GM12878 (cell line): Measurements from ENCODE around the gene KRTAP10-8.

ENCODE experiments used
- EP300 ChIP-seq, 2 experiments: fragments of 150-350 bp in 1 of 2; IDR thresholded peaks; 2 replicates each; pipeline ENCODE4 v1.6.1; 2011 to 2012; ENCODE audit warnings: low read depth in 2 of 2, low read length in 2 of 2, borderline replicate concordance in 1 of 2, improper control_type of control experiment in 1 of 2, inconsistent platforms in 1 of 2; ENCODE audit not compliant: control insufficient read depth in 1 of 2
- EZH2 ChIP-seq: IDR thresholded peaks from 2 replicates; pipeline ENCODE4 v1.6.1; 2012; ENCODE audit warnings: low read depth, mild to moderate bottlenecking, control low read depth, inconsistent platforms, low read length, borderline replicate concordance; ENCODE audit not compliant: control insufficient read depth
- HDGF ChIP-seq: fragments of 450-650 bp; IDR thresholded peaks from 2 replicates; pipeline ENCODE4 v1.6.1; 2016; ENCODE audit warnings: antibody characterized with exemption
- NRF1 ChIP-seq: conservative IDR thresholded peaks from 2 replicates; pipeline ENCODE4 v1.6.1; 2011; ENCODE audit warnings: mild to moderate bottlenecking, low read depth, low read length, improper control_type of control experiment
- POLR2A ChIP-seq: IDR thresholded peaks from 2 replicates; pipeline ENCODE4 v1.6.1; 2011; ENCODE audit warnings: low read depth, mild to moderate bottlenecking, low read length
- SMC3 ChIP-seq: IDR thresholded peaks from 2 replicates; pipeline ENCODE4 v1.6.1; 2011; ENCODE audit warnings: low read length, improper control_type of control experiment, borderline replicate concordance
- SUZ12 ChIP-seq: fragments of 200-600 bp; sonication (generic); IDR thresholded peaks from one replicate; pipeline ENCODE4 v1.6.1; 2018; ENCODE audit warnings: antibody characterized with exemption, mild to moderate bottlenecking; ENCODE audit not compliant: unreplicated experiment
- TAF1 ChIP-seq: IDR thresholded peaks from 2 replicates; pipeline ENCODE4 v1.6.1; 2011; ENCODE audit warnings: mild to moderate bottlenecking, low read depth, low read length, borderline replicate concordance
- TCF7 ChIP-seq: IDR thresholded peaks from 2 replicates; pipeline ENCODE4 v1.6.1; 2014; ENCODE audit warnings: antibody characterized with exemption, borderline replicate concordance
- ZSCAN29 ChIP-seq: fragments of 450-650 bp; IDR thresholded peaks from 2 replicates; pipeline ENCODE4 v1.6.1; 2017; ENCODE audit warnings: mild to moderate bottlenecking, moderate library complexity
- ZZZ3 ChIP-seq: IDR thresholded peaks from 2 replicates; pipeline ENCODE4 v1.6.1; 2011; ENCODE audit warnings: low read depth; ENCODE audit not compliant: control insufficient read depth, insufficient read length
- TF ChIP-seq, protein P1 (sequence below): IDR thresholded peaks from 2 replicates; pipeline ENCODE4 v1.6.1; 2011; ENCODE audit warnings: low read depth, mild to moderate bottlenecking, low read length, moderate library complexity, borderline replicate concordance; ENCODE audit errors: extremely low read depth
- TF ChIP-seq, protein P2 (sequence below), 3 experiments: IDR thresholded peaks in 2 of 3; conservative IDR thresholded peaks in 1 of 3; 2 replicates each; pipeline ENCODE4 v1.5.1; 2011; ENCODE audit warnings: low read depth in 3 of 3, low read length in 3 of 3, mild to moderate bottlenecking in 3 of 3, control low read depth in 2 of 3, moderate library complexity in 2 of 3, inconsistent platforms in 1 of 3, mixed read lengths in 1 of 3; ENCODE audit not compliant: control insufficient read depth in 2 of 3, insufficient read depth in 1 of 3; ENCODE audit errors: extremely low read depth in 1 of 3
- TF ChIP-seq, protein P3 (sequence below): fragments of 150-350 bp; IDR thresholded peaks from 2 replicates; pipeline ENCODE4 v1.6.1; 2014; ENCODE audit warnings: mild to moderate bottlenecking, low read depth, low read length

DNA sequence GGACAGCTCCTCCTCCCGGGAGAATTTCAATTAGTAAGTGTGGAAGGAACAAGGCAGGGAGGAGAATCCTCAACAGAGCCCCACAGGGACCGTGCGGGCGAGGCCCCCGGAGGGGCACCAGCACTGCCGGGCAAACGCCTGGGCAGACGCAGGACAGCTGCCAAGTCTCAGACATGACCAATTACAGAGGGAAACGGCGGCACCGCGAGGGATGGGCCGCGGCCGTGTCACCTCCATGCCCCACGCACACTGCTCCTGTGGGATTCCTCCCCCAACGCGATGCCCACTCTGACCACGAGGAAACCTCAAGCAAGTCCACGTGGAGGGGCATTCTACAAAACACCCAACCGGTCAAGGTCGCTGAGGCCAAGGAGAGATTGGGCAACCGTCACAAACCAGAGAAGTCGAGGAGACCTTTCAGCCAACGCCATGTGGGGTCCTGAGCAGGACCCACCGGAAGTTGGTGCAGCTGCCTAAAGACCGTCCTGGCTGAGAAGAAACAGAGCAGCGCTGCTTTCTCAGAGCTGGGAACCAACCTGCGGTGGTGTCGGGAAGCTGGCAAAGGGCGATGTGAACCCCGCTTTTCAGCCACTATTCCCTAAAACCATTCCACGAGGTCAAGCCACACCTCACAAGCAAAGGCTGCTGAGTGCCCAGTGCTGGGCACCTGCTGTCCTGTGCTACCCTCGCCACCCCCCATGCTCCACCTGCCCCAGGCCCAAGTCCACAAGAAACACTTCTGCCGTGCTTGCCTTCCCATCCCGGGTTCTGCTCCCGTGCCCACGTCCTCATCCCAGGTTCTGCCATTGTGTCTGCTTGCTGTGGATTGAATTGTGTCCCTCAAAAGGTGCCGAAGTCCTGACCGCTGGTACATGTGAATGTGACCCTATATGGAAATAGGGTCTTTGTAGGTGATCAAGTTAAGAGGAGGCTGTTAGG, 39.8 kb upstream of the KRTAP10-8 start:
- TF ChIP-seq EZH2 = no peak
- TF ChIP-seq, protein P1, sequence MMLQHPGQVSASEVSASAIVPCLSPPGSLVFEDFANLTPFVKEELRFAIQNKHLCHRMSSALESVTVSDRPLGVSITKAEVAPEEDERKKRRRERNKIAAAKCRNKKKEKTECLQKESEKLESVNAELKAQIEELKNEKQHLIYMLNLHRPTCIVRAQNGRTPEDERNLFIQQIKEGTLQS = no peak
- TF ChIP-seq, protein P2, sequence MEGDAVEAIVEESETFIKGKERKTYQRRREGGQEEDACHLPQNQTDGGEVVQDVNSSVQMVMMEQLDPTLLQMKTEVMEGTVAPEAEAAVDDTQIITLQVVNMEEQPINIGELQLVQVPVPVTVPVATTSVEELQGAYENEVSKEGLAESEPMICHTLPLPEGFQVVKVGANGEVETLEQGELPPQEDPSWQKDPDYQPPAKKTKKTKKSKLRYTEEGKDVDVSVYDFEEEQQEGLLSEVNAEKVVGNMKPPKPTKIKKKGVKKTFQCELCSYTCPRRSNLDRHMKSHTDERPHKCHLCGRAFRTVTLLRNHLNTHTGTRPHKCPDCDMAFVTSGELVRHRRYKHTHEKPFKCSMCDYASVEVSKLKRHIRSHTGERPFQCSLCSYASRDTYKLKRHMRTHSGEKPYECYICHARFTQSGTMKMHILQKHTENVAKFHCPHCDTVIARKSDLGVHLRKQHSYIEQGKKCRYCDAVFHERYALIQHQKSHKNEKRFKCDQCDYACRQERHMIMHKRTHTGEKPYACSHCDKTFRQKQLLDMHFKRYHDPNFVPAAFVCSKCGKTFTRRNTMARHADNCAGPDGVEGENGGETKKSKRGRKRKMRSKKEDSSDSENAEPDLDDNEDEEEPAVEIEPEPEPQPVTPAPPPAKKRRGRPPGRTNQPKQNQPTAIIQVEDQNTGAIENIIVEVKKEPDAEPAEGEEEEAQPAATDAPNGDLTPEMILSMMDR (IDR thresholded peaks at IDR 0.05 in 2 of 3, conservative IDR thresholded peaks at IDR 0.05 in 1 of 3; ENCODE audit: control insufficient read depth in 2 of 3, extremely low read depth in 1 of 3, insufficient read depth in 1 of 3, low read depth in 3 of 3, low read length in 3 of 3) = no peak
- no peak for TF ChIP-seq HDGF
- TF ChIP-seq TCF7 = no peak
- no peak for TF ChIP-seq NRF1
- no peak for TF ChIP-seq SMC3
- TF ChIP-seq EP300 (IDR thresholded peaks at IDR 0.05; ENCODE audit: borderline replicate concordance in 1 of 2, control insufficient read depth in 1 of 2, low read depth in 2 of 2, low read length in 2 of 2) = no peak
- TF ChIP-seq, protein P3, sequence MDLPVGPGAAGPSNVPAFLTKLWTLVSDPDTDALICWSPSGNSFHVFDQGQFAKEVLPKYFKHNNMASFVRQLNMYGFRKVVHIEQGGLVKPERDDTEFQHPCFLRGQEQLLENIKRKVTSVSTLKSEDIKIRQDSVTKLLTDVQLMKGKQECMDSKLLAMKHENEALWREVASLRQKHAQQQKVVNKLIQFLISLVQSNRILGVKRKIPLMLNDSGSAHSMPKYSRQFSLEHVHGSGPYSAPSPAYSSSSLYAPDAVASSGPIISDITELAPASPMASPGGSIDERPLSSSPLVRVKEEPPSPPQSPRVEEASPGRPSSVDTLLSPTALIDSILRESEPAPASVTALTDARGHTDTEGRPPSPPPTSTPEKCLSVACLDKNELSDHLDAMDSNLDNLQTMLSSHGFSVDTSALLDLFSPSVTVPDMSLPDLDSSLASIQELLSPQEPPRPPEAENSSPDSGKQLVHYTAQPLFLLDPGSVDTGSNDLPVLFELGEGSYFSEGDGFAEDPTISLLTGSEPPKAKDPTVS = no peak
- TF ChIP-seq ZZZ3 = no peak
- no peak for TF ChIP-seq TAF1
- no peak for TF ChIP-seq SUZ12
- no peak for TF ChIP-seq POLR2A
- no peak for TF ChIP-seq ZSCAN29
